Muscle layer of colon (tissue), 2 donors: ENCODE measurements around the gene ACP7.
"Not testable (repeated sequence)": the region's sequence is repeated elsewhere in the genome, so short reads cannot be mapped to it uniquely, and the experiment has no call there.

ENCODE experiments used
- H3K27ac ChIP-seq: one replicate; pipeline ENCODE4 v1.7.0; 2013; ENCODE audit warnings: low read depth, mild to moderate bottlenecking, low read length, moderate library complexity
- H3K27me3 ChIP-seq, 2 donors: one replicate each; pipeline ENCODE4 v1.7.0; 2013; ENCODE audit warnings: low read length in 2 of 2, mild to moderate bottlenecking in 2 of 2; ENCODE audit not compliant: insufficient read depth in 2 of 2, control insufficient read depth in 1 of 2
- H3K36me3 ChIP-seq: one replicate; pipeline ENCODE4 v1.7.0; 2013; ENCODE audit warnings: mild to moderate bottlenecking, low read length; ENCODE audit not compliant: insufficient read depth
- H3K4me1 ChIP-seq: one replicate; pipeline ENCODE4 v1.7.0; 2013; ENCODE audit warnings: mild to moderate bottlenecking, low read length; ENCODE audit not compliant: insufficient read depth
- H3K4me3 ChIP-seq, 2 donors: one replicate each; pipeline ENCODE4 v1.7.0; 2013; ENCODE audit warnings: low read length in 2 of 2, low read depth in 1 of 2, mild to moderate bottlenecking in 1 of 2, moderate library complexity in 1 of 2
- H3K9ac ChIP-seq: one replicate; pipeline ENCODE4 v1.7.0; 2013; ENCODE audit warnings: low read length
- H3K9me3 ChIP-seq: one replicate; pipeline ENCODE4 v1.7.0; 2013; ENCODE audit warnings: mild to moderate bottlenecking, low read length
- donor health status: abdominal sarcoma.
- donor health status: Adenocarcinoma of cecum.

Gene ACP7

DNA sequence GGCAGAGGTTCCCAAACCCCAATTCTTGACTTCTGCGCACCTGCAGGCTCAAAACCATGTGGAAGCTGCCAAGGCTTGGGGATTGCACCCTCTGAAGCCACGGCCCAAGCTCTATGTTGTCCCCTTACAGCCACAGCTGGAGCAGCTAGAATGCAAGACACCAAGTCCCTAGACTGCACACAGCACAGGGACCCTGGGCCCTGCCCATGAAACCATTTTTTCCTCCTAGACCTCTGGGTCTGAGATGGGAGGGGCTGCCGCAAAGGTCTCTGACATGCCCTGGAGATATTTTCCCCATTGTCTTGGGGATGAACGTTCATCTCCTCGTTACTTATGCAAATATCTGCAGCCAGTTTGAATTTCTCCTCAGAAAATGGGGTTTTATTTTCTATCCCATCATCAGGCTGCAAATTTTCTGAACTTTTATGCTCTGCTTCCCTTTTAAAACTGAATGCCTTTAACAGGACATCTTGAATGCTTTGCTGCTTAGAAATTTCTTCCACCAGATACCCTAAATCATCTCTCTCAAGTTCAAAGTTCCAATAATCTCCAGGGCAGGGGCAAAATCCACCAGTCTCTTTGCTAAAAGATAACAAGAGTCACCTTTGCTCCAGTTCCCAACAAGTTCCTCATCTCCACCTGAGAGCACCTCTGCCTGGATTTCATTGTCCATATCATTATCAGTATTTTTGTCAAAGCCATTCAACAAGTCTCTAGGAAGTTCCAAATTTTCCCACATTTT lies 11.8 kb downstream of the ACP7 start:
- H3K9me3 ChIP-seq, H3K9ac ChIP-seq, H3K27ac ChIP-seq, H3K36me3 ChIP-seq, H3K4me3 ChIP-seq, H3K4me1 ChIP-seq: not testable (repeated sequence)
- peaks cover 0 to 26% of the 10 kb centered on the region in 2 donors for H3K27me3 ChIP-seq

- H3K36me3 ChIP-seq = no peaks in the 10 kb centered on the region
- H3K9ac ChIP-seq = no peak overlapping the region
- no peaks in the 10 kb centered on the region for H3K9me3 ChIP-seq
- H3K4me1 ChIP-seq = no peaks in the 10 kb centered on the region
- no peak overlapping the region for H3K4me3 ChIP-seq
- no peak overlapping the region for H3K27ac ChIP-seq
- peaks cover 0 to 31% of the 10 kb centered on the region in 2 donors for H3K27me3 ChIP-seq
These were observed 13.1 kb downstream of the ACP7 start for GRCh38 chr19:39097299-39097698.

DNA sequence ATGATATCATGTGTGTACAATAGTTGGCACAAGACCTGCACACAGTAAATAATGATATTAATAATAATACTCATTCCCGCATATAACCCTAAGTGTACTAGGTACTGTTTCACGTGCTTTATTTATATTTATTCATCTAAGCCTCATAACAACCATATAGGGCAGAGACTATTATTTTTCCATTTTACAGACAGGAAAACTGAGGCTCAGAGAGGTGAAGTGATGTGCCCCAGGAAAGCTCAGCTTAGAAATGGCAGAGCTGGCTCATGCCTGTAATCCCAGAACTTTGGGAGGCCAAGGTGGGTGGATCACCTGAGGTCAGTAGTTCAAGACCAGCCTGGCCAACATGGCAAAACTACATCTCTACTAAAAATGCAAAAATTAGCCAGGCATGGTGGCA lies 13.6 kb downstream of the ACP7 start:
- Histone ChIP-seq H3K4me3 (no peak overlapping the region), H3K36me3 (no peaks in the 10 kb centered on the region), H3K9me3 (no peaks in the 10 kb centered on the region), H3K4me1 (no peaks in the 10 kb centered on the region), H3K27me3 (peaks cover 0 to 31% of the 10 kb centered on the region in 2 donors), H3K27ac (no peak overlapping the region), H3K9ac (no peak overlapping the region)

- no peaks in the 10 kb centered on the region for H3K36me3 ChIP-seq
- no peak overlapping the region for H3K27ac ChIP-seq
- peaks cover 0 to 31% of the 10 kb centered on the region in 2 donors for H3K27me3 ChIP-seq
- no peak overlapping the region for H3K9ac ChIP-seq
- no peak overlapping the region for H3K4me3 ChIP-seq
- H3K9me3 ChIP-seq = no peaks in the 10 kb centered on the region
- H3K4me1 ChIP-seq = no peaks in the 10 kb centered on the region
These were observed 14.4 kb downstream of the ACP7 start for GRCh38 chr19:39098365-39099269.

GRCh38 chr19:39099341-39099740 lies 15.2 kb downstream of the ACP7 start:
- no peak overlapping the region for H3K4me3 ChIP-seq
- H3K9me3 ChIP-seq = no peaks in the 10 kb centered on the region
- no peak overlapping the region for H3K9ac ChIP-seq
- H3K27me3 ChIP-seq = peaks cover 0 to 31% of the 10 kb centered on the region in 2 donors
- no peaks in the 10 kb centered on the region for H3K36me3 ChIP-seq
- no peak overlapping the region for H3K27ac ChIP-seq
- H3K4me1 ChIP-seq = no peaks in the 10 kb centered on the region

DNA sequence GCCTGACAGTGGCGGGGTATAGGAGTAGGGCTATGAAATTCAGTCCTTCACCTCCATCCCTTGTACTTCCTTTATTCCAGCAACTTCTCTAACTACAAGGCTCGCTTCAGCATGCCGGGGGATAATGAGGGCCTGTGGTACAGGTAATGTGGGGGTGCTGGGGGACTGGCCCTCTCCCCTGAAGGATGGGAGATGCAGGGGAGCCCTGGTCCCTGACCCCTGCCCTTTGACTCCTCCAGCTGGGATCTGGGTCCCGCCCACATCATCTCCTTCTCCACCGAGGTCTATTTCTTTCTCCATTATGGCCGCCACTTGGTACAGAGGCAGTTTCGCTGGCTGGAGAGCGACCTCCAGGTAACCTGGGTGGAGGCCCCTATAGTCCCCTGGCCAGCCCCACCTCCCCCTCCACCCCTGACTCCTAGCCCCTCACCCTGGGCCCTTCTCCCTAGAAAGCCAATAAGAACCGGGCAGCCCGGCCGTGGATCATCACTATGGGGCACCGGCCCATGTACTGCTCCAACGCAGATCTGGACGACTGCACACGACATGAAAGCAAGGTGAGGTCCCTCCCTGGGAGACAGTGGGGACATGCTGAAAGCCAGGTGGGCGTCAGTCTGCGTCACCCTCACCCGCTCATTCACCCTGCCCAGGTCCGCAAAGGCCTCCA lies 16.5 kb downstream of the ACP7 start:
- Histone ChIP-seq H3K9me3 (no peaks in the 10 kb centered on the region), H3K4me3 (no peak overlapping the region), H3K36me3 (no peaks in the 10 kb centered on the region), H3K4me1 (no peaks in the 10 kb centered on the region), H3K9ac (no peak overlapping the region), H3K27me3 (peaks cover 0 to 31% of the 10 kb centered on the region in 2 donors), H3K27ac (no peak overlapping the region)

DNA sequence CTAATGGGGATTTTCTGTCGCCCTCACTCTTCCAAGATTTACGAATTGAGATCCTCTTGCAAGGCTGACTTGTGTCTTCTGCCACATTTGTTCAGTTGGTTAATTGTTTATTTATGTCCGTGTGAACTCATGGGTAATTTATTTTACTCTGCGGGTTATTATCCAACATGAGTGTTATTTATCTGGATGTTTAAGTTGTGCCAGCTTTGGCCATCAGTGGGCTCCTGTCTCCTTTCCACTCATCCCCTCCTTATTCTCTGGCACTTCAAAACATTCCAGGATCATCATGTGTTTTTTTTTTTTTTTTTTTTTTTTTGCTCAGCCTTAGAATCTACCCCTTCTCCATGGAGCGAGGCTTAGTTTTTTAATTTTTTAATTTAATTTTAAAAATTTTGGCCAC lies 19.0 kb downstream of the ACP7 start:
- no peaks in the 10 kb centered on the region for H3K36me3 ChIP-seq
- peaks cover 0 to 22% of the 10 kb centered on the region in 2 donors for H3K27me3 ChIP-seq
- H3K4me3 ChIP-seq = no peak overlapping the region
- no peaks in the 10 kb centered on the region for H3K9me3 ChIP-seq
- H3K27ac ChIP-seq = no peak overlapping the region
- H3K4me1 ChIP-seq = no peaks in the 10 kb centered on the region
- H3K9ac ChIP-seq = no peak overlapping the region

DNA sequence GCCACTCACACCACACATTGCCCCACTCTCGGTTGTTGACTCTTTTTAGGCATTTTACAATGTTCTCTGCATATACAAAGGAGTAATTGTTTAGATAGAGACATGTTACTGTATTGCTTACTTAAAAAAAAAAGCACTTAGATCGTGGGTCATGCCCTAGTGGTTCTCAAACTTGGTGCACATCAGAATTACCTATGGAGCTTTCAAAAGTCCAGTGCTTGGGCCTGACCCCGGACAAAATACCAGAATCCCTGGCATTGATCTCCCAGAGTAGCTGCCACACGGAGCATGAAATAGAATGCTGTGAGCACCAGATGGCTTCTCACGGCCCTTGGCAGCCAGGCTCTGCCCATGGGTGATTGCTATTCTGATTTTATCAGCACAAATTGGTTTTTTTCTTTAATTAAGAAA lies 20.0 kb downstream of the ACP7 start:
- Histone ChIP-seq H3K9me3 (no peaks in the 10 kb centered on the region), H3K27me3 (peaks cover 0 to 12% of the 10 kb centered on the region in 2 donors), H3K4me3 (no peak overlapping the region), H3K9ac (no peak overlapping the region), H3K4me1 (no peaks in the 10 kb centered on the region), H3K36me3 (no peaks in the 10 kb centered on the region), H3K27ac (no peak overlapping the region)

DNA sequence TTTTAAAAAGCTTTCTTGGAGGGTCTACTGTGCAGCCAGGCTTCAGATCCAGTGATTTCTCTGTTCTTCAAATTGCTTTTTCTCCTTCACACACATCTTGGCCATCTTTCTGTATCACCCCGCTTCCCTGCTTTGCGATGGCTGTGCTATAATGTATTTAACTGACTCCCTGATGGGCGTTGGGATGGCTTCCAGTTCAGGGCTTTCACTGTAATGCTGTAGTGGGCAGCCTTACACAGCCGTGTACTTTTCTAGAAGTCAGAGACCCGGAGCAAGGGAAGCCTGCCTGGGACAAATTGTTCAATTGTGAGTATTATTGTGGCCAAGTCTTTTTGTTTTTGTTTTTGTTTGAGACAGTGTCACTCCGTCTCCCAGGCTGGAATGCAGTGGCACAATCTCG lies 22.0 kb downstream of the ACP7 start:
- no peaks in the 10 kb centered on the region for H3K36me3 ChIP-seq
- H3K9me3 ChIP-seq = no peaks in the 10 kb centered on the region
- no peak overlapping the region for H3K4me3 ChIP-seq
- no peaks in the 10 kb centered on the region for H3K4me1 ChIP-seq
- no peak overlapping the region for H3K27ac ChIP-seq
- peaks cover 0 to 3% of the 10 kb centered on the region in 2 donors for H3K27me3 ChIP-seq
- H3K9ac ChIP-seq = no peak overlapping the region

DNA sequence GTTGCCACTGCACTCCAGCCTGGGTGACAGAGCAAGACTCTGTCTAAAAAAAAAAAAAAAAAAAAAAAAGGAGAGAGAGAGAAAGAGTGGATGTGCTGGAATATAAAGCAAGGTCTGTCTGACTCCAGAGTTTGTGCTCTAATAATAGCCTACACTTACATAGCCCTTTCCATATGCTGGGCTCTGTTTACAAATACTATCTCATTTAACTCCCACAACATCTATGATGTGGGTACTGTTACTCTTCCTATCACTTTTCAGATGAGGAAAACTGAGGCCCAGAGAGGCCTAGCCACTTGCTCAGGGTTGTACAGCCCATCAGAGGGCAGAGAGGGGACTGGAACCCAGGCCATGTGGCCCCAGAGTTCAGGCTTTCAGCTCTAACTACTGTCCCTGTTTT lies 25.5 kb downstream of the ACP7 start:
- Histone ChIP-seq H3K4me1 (no peaks in the 10 kb centered on the region), H3K36me3 (no peaks in the 10 kb centered on the region), H3K9ac (no peak overlapping the region), H3K27me3 (peaks cover 0 to 4% of the 10 kb centered on the region in 2 donors), H3K9me3 (no peaks in the 10 kb centered on the region), H3K4me3 (no peak overlapping the region), H3K27ac (no peak overlapping the region)

DNA sequence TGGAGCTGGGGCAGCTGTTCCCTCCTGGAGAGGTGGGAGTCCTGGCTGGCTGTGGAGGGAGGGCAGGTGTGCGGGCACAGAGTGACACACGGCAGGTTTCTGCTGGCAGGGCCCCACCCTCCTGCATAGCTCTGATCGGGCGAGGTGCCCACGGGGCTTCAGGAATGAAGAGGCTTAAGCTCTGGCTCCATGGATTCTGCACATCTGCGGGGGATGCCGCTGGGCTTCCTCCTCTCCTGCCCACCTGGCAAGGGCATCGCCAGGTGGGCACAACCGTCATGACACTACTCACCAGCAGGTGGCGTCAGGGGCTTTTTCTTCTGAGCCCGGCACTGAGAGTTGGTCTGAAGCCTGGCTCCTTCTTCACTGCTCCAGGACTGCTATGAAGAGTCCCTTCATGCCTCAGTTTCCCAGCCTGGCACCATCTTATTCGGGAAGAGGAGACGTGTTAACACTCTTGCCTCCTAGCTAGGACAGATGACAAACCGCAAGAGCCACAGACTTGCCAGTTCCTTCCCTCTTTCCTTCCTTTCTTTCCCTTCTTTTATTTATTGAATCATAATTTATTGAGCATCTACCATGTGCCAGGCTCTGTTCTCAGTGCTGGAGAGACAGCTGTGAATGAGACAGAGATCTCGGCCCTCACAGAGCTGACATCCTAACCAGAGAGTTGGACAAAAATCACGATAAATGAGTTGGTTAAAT lies 26.2 kb downstream of the ACP7 start:
- Histone ChIP-seq H3K27ac (no peak overlapping the region), H3K4me1 (no peaks in the 10 kb centered on the region), H3K9ac (no peak overlapping the region), H3K27me3 (peaks cover 0 to 4% of the 10 kb centered on the region in 2 donors), H3K9me3 (no peaks in the 10 kb centered on the region), H3K36me3 (no peaks in the 10 kb centered on the region), H3K4me3 (no peak overlapping the region)
